Keratinocyte (primary cell): ENCODE results near the gene DPYSL4. TPM values are rescaled to one million over a fixed set of nuclear protein-coding genes. Genes with fewer than 3 reads are reported as not detected.

Experiments
- DNase-seq: peaks from one replicate; pipeline ENCODE4 v3.0.0-alpha.2; 2011; ENCODE audit warnings: low read depth, missing footprints, low spot score
- FAIRE-seq: peaks from 2 replicates; lab custom pipeline; 2011; peaks lifted over from hg19 to GRCh38; lab: Jason Lieb, UNC
- H2AFZ ChIP-seq: 2 replicates; pipeline ENCODE4 v1.6.0; 2012; ENCODE audit warnings: low read length, control low read depth, inconsistent platforms; ENCODE audit not compliant: control insufficient read depth
- H3K27ac ChIP-seq: 2 replicates; pipeline ENCODE4 v1.5.1; 2011; ENCODE audit warnings: low read length; ENCODE audit not compliant: control insufficient read depth, insufficient read depth
- H3K27me3 ChIP-seq: 3 replicates; pipeline ENCODE4 v1.6.0; 2011; ENCODE audit warnings: low read length; ENCODE audit not compliant: control insufficient read depth, insufficient read depth; ENCODE audit errors: extremely low read depth
- H3K36me3 ChIP-seq, 2 experiments: 2 replicates in 1 of 2; 3 replicates in 1 of 2; pipeline ENCODE4 v1.5.1; 2011; ENCODE audit warnings: low read length in 2 of 2, mild to moderate bottlenecking in 1 of 2; ENCODE audit not compliant: control insufficient read depth in 2 of 2, insufficient read depth in 2 of 2; ENCODE audit errors: extremely low read depth in 1 of 2
- H3K4me1 ChIP-seq: 3 replicates; pipeline ENCODE4 v1.5.1; 2011; ENCODE audit warnings: low read length; ENCODE audit not compliant: control insufficient read depth, insufficient read depth; ENCODE audit errors: extremely low read depth
- H3K4me2 ChIP-seq: 3 replicates; pipeline ENCODE4 v1.6.0; 2011; ENCODE audit warnings: low read depth, low read length; ENCODE audit not compliant: control insufficient read depth, insufficient read depth; ENCODE audit errors: extremely low read depth
- H3K4me3 ChIP-seq, 3 experiments: fragments of 200-600 bp in 1 of 3; sonication (generic) in 1 of 3; 2 replicates in 2 of 3; 3 replicates in 1 of 3; pipeline ENCODE4 v1.5.1; 2011 to 2016; ENCODE audit warnings: low read length in 3 of 3, mild to moderate bottlenecking in 3 of 3, control low read depth in 2 of 3, inconsistent platforms in 1 of 3, low read depth in 1 of 3, mixed read lengths in 1 of 3, mixed run types in 1 of 3, moderate library complexity in 1 of 3; ENCODE audit not compliant: control insufficient read depth in 2 of 3, insufficient read depth in 2 of 3; ENCODE audit errors: extremely low read depth in 1 of 3
- H3K79me2 ChIP-seq: 2 replicates; pipeline ENCODE4 v1.6.0; 2012; ENCODE audit warnings: low read length; ENCODE audit not compliant: control insufficient read depth, insufficient read depth
- H3K9ac ChIP-seq: 3 replicates; pipeline ENCODE4 v1.6.0; 2011; ENCODE audit warnings: low read length; ENCODE audit not compliant: control insufficient read depth, insufficient read depth; ENCODE audit errors: extremely low read depth
- H3K9me1 ChIP-seq: 3 replicates; pipeline ENCODE4 v1.6.0; 2011; ENCODE audit warnings: low read length; ENCODE audit not compliant: control insufficient read depth, insufficient read depth; ENCODE audit errors: extremely low read depth
- H3K9me3 ChIP-seq: 2 replicates; pipeline ENCODE4 v1.5.1; 2012; ENCODE audit warnings: low read depth, low read length; ENCODE audit not compliant: control insufficient read depth
- H4K20me1 ChIP-seq: 3 replicates; pipeline ENCODE4 v1.6.0; 2011; ENCODE audit warnings: low read length; ENCODE audit not compliant: control insufficient read depth, insufficient read depth; ENCODE audit errors: extremely low read depth
- CTCF ChIP-seq, 3 experiments: IDR thresholded peaks in 1 of 3; conservative IDR thresholded peaks in 1 of 3; optimal IDR thresholded peaks in 1 of 3; 2 replicates in 2 of 3; 3 replicates in 1 of 3; pipeline versions ENCODE3 to v1.5.1; 2011; ENCODE audit warnings: low read length in 3 of 3, mild to moderate bottlenecking in 3 of 3, moderate library complexity in 2 of 3, control low read depth in 1 of 3, inconsistent platforms in 1 of 3; ENCODE audit not compliant: insufficient read depth in 2 of 3; ENCODE audit errors: extremely low read depth in 1 of 3
- EZH2 ChIP-seq: IDR thresholded peaks from one replicate; pipeline ENCODE4 v1.6.1; 2012; ENCODE audit warnings: inconsistent platforms, mild to moderate bottlenecking, low read length, moderate library complexity
- dilution Hi-C: fragments of 300-500 bp; cut with MboI; formaldehyde crosslinking; loops from one replicate; pipeline ENCODE4 v1.7.0; 2020; ENCODE audit warnings: low sequenced_read_pairs; ENCODE audit not compliant: extremely low pct_ligation_motif_present
- polyA plus RNA-seq, 5 experiments: library from polyadenylated mRNA; depleted of rRNA in 3 of 5; stranded (reverse) in 3 of 5; stranded (forward) in 1 of 5; unstranded in 1 of 5; fragments of >200 nt; gene quantifications; 1 replicate in 1 of 5; 2 replicates in 3 of 5; 3 replicates in 1 of 5; pipeline versions ENCODE4 v1.2.1 to v1.2.3, GENCODE V29; 2011 to 2012; ENCODE audit warnings: missing spikeins in 2 of 5, low read depth in 1 of 5, low replicate concordance in 1 of 5

Gene DPYSL4
- polyA plus RNA-seq, 1 donor (not counting 4 experiments of a cell fraction or from before 2014, with no cell fraction given) = 7.4 TPM

GRCh38 chr10:132208462-132209050 lies 21.8 kb downstream of the DPYSL4 start:
- no peaks in the 10 kb centered on the region for H3K27me3 ChIP-seq
- H4K20me1 ChIP-seq = no peaks in the 10 kb centered on the region
- no peak for TF ChIP-seq CTCF (optimal IDR thresholded peaks at IDR 0.05 in 1 of 3, IDR thresholded peaks at IDR 0.05 in 1 of 3, conservative IDR thresholded peaks at IDR 0.05 in 1 of 3; ENCODE audit: extremely low read depth in 1 of 3, insufficient read depth in 2 of 3, low read length in 3 of 3)
- TF ChIP-seq EZH2 = no peak
- no peak overlapping the region for H3K27ac ChIP-seq
- no peaks in the 10 kb centered on the region for H3K4me1 ChIP-seq
- no peak overlapping the region for H3K9ac ChIP-seq
- H2AFZ ChIP-seq = no peak overlapping the region
- no peaks in the 10 kb centered on the region for H3K36me3 ChIP-seq
- no peaks in the 10 kb centered on the region for H3K9me3 ChIP-seq
- FAIRE-seq (no peak), DNase-seq (no peak)
- no peaks in the 10 kb centered on the region for H3K79me2 ChIP-seq
- dilution Hi-C loops = no loop called here
- no peak overlapping the region for H3K4me3 ChIP-seq
- H3K9me1 ChIP-seq = no peaks in the 10 kb centered on the region
- H3K4me2 ChIP-seq = no peak overlapping the region

GRCh38 chr10:132209130-132209529 lies 22.4 kb downstream of the DPYSL4 start:
- Histone ChIP-seq H3K36me3 (no peaks in the 10 kb centered on the region), H4K20me1 (no peaks in the 10 kb centered on the region), H3K9me1 (no peaks in the 10 kb centered on the region), H3K27ac (no peak overlapping the region), H3K9me3 (no peaks in the 10 kb centered on the region), H3K9ac (no peak overlapping the region), H3K4me2 (no peak overlapping the region), H3K4me1 (no peaks in the 10 kb centered on the region), H3K79me2 (no peaks in the 10 kb centered on the region), H2AFZ (no peak overlapping the region), H3K4me3 (no peak overlapping the region), H3K27me3 (no peaks in the 10 kb centered on the region)
- dilution Hi-C loops = no loop called here
- TF ChIP-seq EZH2 = no peak
- TF ChIP-seq CTCF (optimal IDR thresholded peaks at IDR 0.05 in 1 of 3, IDR thresholded peaks at IDR 0.05 in 1 of 3, conservative IDR thresholded peaks at IDR 0.05 in 1 of 3; ENCODE audit: extremely low read depth in 1 of 3, insufficient read depth in 2 of 3, low read length in 3 of 3) = no peak
- DNase-seq (no peak), FAIRE-seq (no peak)
